Endothelial cell of umbilical vein (primary cell): ENCODE measurements around the gene CBLB. TPM values are rescaled to one million over a fixed set of nuclear protein-coding genes. Genes with fewer than 3 reads are reported as not detected.

Experiments used
- BruUV-seq: library from RNA; stranded (reverse); fragments of 400-500 nt; replicated peaks from 2 replicates; lab custom pipeline; 2021; lab: Mats Ljungman, UMichigan
- CTCF ChIA-PET: fragments of 300-600, 350-600 bp; sonication (Branson Sonifier 250); formaldehyde crosslinking; loops from one replicate; lab custom pipeline; 2021; ENCODE audit warnings: antibody characterized with exemption, inconsistent platforms; lab: Charles Lee
- POLR2A ChIA-PET: fragments of 300-600, 350-600 bp; sonication (Branson Sonifier 250); formaldehyde crosslinking; loops from one replicate; lab custom pipeline; 2021; ENCODE audit warnings: antibody characterized with exemption, inconsistent platforms; lab: Charles Lee
- DNase-seq: peaks from one replicate; pipeline ENCODE4 v3.0.0-alpha.2; 2011; ENCODE audit warnings: low read depth, low spot score
- FAIRE-seq: peaks from 2 replicates; lab custom pipeline; 2011; peaks lifted over from hg19 to GRCh38; lab: Jason Lieb, UNC
- H2AFZ ChIP-seq: 2 replicates; pipeline ENCODE4 v1.6.0; 2012; ENCODE audit warnings: low read depth, low read length, control low read depth, inconsistent platforms
- H3K27ac ChIP-seq: 2 replicates; pipeline ENCODE4 v1.5.1; 2011; ENCODE audit warnings: low read depth, mild to moderate bottlenecking, control low read depth, low read length, moderate library complexity; ENCODE audit not compliant: insufficient read depth
- H3K27me3 ChIP-seq, 2 experiments: 2 replicates each; pipeline versions ENCODE4 v1.6.0 to v1.6.1; 2011; ENCODE audit warnings: low read length in 2 of 2, mixed read lengths in 1 of 2; ENCODE audit not compliant: control insufficient read depth in 2 of 2, insufficient read depth in 2 of 2
- H3K36me3 ChIP-seq, 2 experiments: 2 replicates in 1 of 2; 3 replicates in 1 of 2; pipeline ENCODE4 v1.5.1; 2011; ENCODE audit warnings: low read length in 2 of 2, mild to moderate bottlenecking in 1 of 2, moderate library complexity in 1 of 2; ENCODE audit not compliant: control insufficient read depth in 2 of 2, insufficient read depth in 2 of 2; ENCODE audit errors: extremely low read depth in 1 of 2
- H3K4me1 ChIP-seq: 3 replicates; pipeline ENCODE4 v1.5.1; 2011; ENCODE audit warnings: mild to moderate bottlenecking, low read length; ENCODE audit not compliant: control insufficient read depth, insufficient read depth; ENCODE audit errors: extremely low read depth
- H3K4me2 ChIP-seq: 2 replicates; pipeline ENCODE4 v1.6.1; 2011; ENCODE audit warnings: low read length, control low read depth, mixed read lengths; ENCODE audit not compliant: insufficient read depth
- H3K4me3 ChIP-seq, 3 experiments: fragments of 200-600 bp in 1 of 3; sonication (generic), shearing (Covaris generic) in 1 of 3; replicated peaks in 1 of 3; 2 replicates each; pipeline ENCODE4 v1.5.1; 2011 to 2016; ENCODE audit warnings: control low read depth in 3 of 3, low read length in 3 of 3, mild to moderate bottlenecking in 2 of 3, inconsistent platforms in 1 of 3, low read depth in 1 of 3, moderate library complexity in 1 of 3; ENCODE audit not compliant: insufficient read depth in 1 of 3
- H3K79me2 ChIP-seq: 2 replicates; pipeline ENCODE4 v1.6.0; 2012; ENCODE audit warnings: low read length, inconsistent platforms; ENCODE audit not compliant: control insufficient read depth, insufficient read depth
- H3K9ac ChIP-seq: replicated peaks from 2 replicates; pipeline ENCODE3; 2011; ENCODE audit warnings: low read length, control low read depth; ENCODE audit not compliant: insufficient read depth; ENCODE audit errors: extremely low read depth
- H3K9me1 ChIP-seq: replicated peaks from 3 replicates; pipeline ENCODE4 v1.6.0; 2011; ENCODE audit warnings: mild to moderate bottlenecking, low read length; ENCODE audit not compliant: control insufficient read depth, insufficient read depth; ENCODE audit errors: extremely low read depth
- H3K9me3 ChIP-seq: replicated peaks from 2 replicates; pipeline ENCODE4 v1.5.1; 2012; ENCODE audit warnings: low read length, inconsistent platforms; ENCODE audit not compliant: control insufficient read depth, insufficient read depth
- H4K20me1 ChIP-seq: replicated peaks from 2 replicates; pipeline ENCODE3; 2011; ENCODE audit warnings: mild to moderate bottlenecking, low read length; ENCODE audit not compliant: control insufficient read depth, insufficient read depth; ENCODE audit errors: extremely low read depth
- EZH2 ChIP-seq: IDR thresholded peaks from 2 replicates; pipeline ENCODE4 v1.6.1; 2012; ENCODE audit warnings: borderline replicate concordance, low read depth, mild to moderate bottlenecking, moderate library complexity, low read length, inconsistent platforms; ENCODE audit not compliant: severe bottlenecking
- FOS ChIP-seq: IDR thresholded peaks from 2 replicates; pipeline ENCODE4 v1.6.1; 2011; ENCODE audit warnings: mild to moderate bottlenecking, low read length, moderate library complexity, borderline replicate concordance; ENCODE audit not compliant: insufficient read depth
- GATA2 ChIP-seq: IDR thresholded peaks from 2 replicates; pipeline ENCODE4 v1.7.0; 2011; ENCODE audit warnings: low read depth, mild to moderate bottlenecking, moderate library complexity, mixed read lengths, low read length; ENCODE audit not compliant: insufficient read length, insufficient read depth
- JUN ChIP-seq: IDR thresholded peaks from 2 replicates; pipeline ENCODE4 v1.6.1; 2011; ENCODE audit warnings: borderline replicate concordance, low read depth; ENCODE audit not compliant: insufficient read length, insufficient read depth
- MYC ChIP-seq: IDR thresholded peaks from one replicate; pipeline ENCODE4 v1.6.1; 2011; ENCODE audit warnings: mild to moderate bottlenecking, low read depth, low read length
- POLR2A ChIP-seq: IDR thresholded peaks from 2 replicates; pipeline ENCODE4 v1.6.1; 2012; ENCODE audit warnings: low read depth, mild to moderate bottlenecking, control low read depth, low read length
- POLR2AphosphoS5 ChIP-seq: IDR thresholded peaks from 2 replicates; pipeline ENCODE4 v1.6.1; 2012; ENCODE audit warnings: low read depth, mild to moderate bottlenecking, control low read depth, low read length, moderate library complexity; ENCODE audit not compliant: insufficient read depth
- dilution Hi-C: fragments of 300-500 bp; cut with MboI; formaldehyde crosslinking; loops from one replicate; pipeline ENCODE4 v1.15.0; 2019; ENCODE audit warnings: low sequenced_read_pairs; ENCODE audit not compliant: extremely low pct_ligation_motif_present
- intact Hi-C: fragments of 100-400 bp; cut with micrococcal nuclease; formaldehyde crosslinking; loops from one replicate; pipeline ENCODE4 v1.10.0; 2022
- polyA plus RNA-seq, 4 experiments: library from polyadenylated mRNA; depleted of rRNA in 3 of 4; stranded (reverse) in 3 of 4; unstranded in 1 of 4; fragments of >200 nt; gene quantifications; 2 replicates each; pipeline versions ENCODE4 v1.2.1 to v1.2.3, GENCODE V29; 2011 to 2012; ENCODE audit warnings: missing spikeins in 1 of 4
- total RNA-seq: library from RNA; stranded (reverse); gene quantifications from 2 replicates; pipeline ENCODE4 v1.2.3, GENCODE V29; 2021
- TF ChIP-seq, protein P1 (sequence below), 2 donors: IDR thresholded peaks; 1 replicate in 1 of 2; 2 replicates in 1 of 2; pipeline ENCODE4 v1.5.1; 2011; ENCODE audit warnings: low read length in 2 of 2, mild to moderate bottlenecking in 2 of 2, moderate library complexity in 2 of 2, control low read depth in 1 of 2, inconsistent platforms in 1 of 2, low read depth in 1 of 2; ENCODE audit not compliant: insufficient read depth in 1 of 2; ENCODE audit errors: extremely low read depth in 1 of 2
- TF ChIP-seq, protein P2 (sequence below): IDR thresholded peaks from 2 replicates; pipeline ENCODE4 v1.6.1; 2011; ENCODE audit not compliant: insufficient read depth, insufficient read length

The CBLB gene
- total and polyA plus RNA-seq, 2 donors (not counting 3 experiments of a cell fraction or from before 2014, with no cell fraction given), result 17.8 to 39.6 TPM

DNA sequence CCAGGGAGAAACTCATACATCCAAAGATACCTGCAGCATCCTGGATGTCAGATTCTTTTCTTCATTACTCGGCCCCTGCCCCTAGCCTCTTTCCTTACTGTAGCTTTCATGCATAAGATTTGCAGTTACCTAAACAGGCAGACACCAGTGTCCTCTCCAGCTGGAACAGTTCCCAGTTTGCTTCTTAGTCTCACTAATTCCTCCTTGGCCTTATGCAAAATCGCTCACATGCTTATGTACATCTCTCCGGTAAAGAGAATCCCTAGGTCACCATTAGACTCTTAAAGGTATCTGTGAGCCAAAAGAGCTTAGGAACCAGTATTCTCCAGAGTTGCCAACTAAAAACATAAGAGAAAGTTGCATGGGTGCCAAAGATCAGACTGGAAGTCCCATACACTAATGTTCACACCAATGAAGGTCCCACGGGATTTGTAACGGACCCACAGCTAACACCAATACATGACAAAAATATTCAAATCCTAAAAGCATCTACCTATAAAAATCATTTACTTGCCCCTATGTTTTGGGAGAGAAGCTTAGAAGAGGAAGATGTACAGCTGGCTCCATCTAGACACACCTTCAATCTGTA is 66.6 kb downstream of the CBLB start:
- no peak for TF ChIP-seq POLR2AphosphoS5
- TF ChIP-seq EZH2, result no peak
- TF ChIP-seq, protein P1, sequence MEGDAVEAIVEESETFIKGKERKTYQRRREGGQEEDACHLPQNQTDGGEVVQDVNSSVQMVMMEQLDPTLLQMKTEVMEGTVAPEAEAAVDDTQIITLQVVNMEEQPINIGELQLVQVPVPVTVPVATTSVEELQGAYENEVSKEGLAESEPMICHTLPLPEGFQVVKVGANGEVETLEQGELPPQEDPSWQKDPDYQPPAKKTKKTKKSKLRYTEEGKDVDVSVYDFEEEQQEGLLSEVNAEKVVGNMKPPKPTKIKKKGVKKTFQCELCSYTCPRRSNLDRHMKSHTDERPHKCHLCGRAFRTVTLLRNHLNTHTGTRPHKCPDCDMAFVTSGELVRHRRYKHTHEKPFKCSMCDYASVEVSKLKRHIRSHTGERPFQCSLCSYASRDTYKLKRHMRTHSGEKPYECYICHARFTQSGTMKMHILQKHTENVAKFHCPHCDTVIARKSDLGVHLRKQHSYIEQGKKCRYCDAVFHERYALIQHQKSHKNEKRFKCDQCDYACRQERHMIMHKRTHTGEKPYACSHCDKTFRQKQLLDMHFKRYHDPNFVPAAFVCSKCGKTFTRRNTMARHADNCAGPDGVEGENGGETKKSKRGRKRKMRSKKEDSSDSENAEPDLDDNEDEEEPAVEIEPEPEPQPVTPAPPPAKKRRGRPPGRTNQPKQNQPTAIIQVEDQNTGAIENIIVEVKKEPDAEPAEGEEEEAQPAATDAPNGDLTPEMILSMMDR (IDR thresholded peaks at IDR 0.05; ENCODE audit: extremely low read depth in 1 of 2, insufficient read depth in 1 of 2, low read depth in 1 of 2, low read length in 2 of 2), result no peak
- no peak for TF ChIP-seq POLR2A
- no peak for TF ChIP-seq GATA2
- TF ChIP-seq, protein P2, sequence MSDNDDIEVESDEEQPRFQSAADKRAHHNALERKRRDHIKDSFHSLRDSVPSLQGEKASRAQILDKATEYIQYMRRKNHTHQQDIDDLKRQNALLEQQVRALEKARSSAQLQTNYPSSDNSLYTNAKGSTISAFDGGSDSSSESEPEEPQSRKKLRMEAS, result no peak
- TF ChIP-seq FOS, result no peak
- no peak for TF ChIP-seq MYC
- TF ChIP-seq JUN, result no peak
- Histone ChIP-seq H3K4me2 (no peak overlapping the region), H3K36me3 (no peaks in the 10 kb centered on the region), H2AFZ (no peak overlapping the region), H3K9me3 (no peaks in the 10 kb centered on the region), H3K4me1 (peaks cover 8% of the 10 kb centered on the region), H3K9ac (no peak overlapping the region), H3K4me3 (no peak overlapping the region), H3K27ac (no peak overlapping the region), H4K20me1 (peaks cover 2% of the 10 kb centered on the region), H3K27me3 (no peaks in the 10 kb centered on the region), H3K79me2 (no peaks in the 10 kb centered on the region), H3K9me1 (no peaks in the 10 kb centered on the region)
- FAIRE-seq, result no peak
- no TSS peak for BruUV-seq
- dilution Hi-C loops, result no loop called here
- CTCF ChIA-PET, result no interaction called here
- POLR2A ChIA-PET, result no interaction called here
- DNase-seq, result no peak
- intact Hi-C loops, result no loop called here
